DND-41 (cell line): ENCODE results near the gene KAZALD1.

Experiments
- CTCF ChIP-seq: IDR thresholded peaks from 2 replicates; pipeline ENCODE4 v1.5.1; 2012; ENCODE audit warnings: borderline replicate concordance, low read length, moderate library complexity, mild to moderate bottlenecking; ENCODE audit not compliant: poor library complexity, severe bottlenecking; ENCODE audit errors: extremely low read depth
- EZH2 ChIP-seq: IDR thresholded peaks from 3 replicates; pipeline ENCODE4 v1.6.1; 2012; ENCODE audit warnings: borderline replicate concordance, low read depth, mild to moderate bottlenecking, moderate library complexity, low read length, inconsistent platforms; ENCODE audit not compliant: severe bottlenecking

GRCh38 chr10:101021692-101022251, 40.0 kb upstream of the KAZALD1 start:
- no peak for TF ChIP-seq CTCF
- TF ChIP-seq EZH2 = no peak
